ENCODE measurements around the gene CACNA2D2.
"Not testable (repeated sequence)": the region's sequence is repeated elsewhere in the genome, so short reads cannot be mapped to it uniquely, and the experiment has no call there.

CACNA2D2 gene

DNA sequence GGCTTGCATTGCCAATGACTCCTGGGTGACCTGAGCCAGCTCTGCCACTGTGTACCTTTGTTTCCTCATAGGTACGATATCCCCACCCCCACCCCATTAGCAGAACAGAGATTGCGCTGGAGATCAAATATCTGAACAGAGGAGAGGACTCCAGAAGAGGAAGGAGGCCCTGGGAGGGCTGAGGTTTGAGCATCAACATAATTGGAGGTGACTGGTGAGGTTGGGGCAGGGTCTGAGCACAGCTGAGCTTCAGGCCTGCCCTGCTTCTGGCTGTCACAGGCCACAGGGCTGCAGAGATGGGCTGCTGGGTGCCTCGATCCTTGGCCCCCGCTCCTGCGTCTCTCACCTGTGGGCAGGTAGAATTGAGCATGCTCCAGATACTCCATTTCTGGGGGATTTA lies 21.3 kb upstream of the CACNA2D2 start:
- Histone ChIP-seq H3K4me1 (ENCODE audit: control insufficient read depth, low read depth, low read length) (peaks cover 25% of the 10 kb centered on the region), H3K36me3 (ENCODE audit: control insufficient read depth, low read depth, low read length) (no peaks in the 10 kb centered on the region)

DNA sequence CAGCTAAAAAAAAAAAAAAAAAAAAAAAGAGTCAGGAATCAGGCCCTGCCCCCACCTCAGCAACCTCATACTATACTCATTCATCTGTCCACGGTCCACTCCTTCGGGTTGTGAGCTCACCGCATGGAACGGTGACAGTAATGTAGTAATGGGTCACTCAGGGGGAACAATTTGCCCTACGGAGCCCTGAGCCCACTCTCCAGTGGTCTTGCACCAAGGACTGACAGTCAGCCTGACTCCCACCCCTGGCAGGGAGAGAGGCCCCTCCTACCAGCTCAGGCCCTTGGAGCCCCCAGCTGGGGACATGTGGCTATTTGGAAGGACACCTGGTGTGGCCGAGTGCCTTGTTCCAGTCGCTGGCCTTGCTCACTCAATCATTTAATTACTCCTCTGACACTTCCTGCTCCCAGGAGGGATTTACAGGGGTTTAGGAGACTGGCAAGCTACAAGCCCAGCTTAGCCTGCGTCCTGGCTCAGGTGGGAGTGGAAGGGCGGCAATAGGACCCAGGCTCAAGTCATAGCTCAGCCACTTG lies 19.9 kb upstream of the CACNA2D2 start:
- H3K27ac ChIP-seq (ENCODE audit: low read length): no peak overlapping the region
- no peaks in the 10 kb centered on the region for H3K27me3 ChIP-seq (ENCODE audit: control insufficient read depth, insufficient read depth, low read length)
- H3K9ac ChIP-seq (ENCODE audit: low read length): no peak overlapping the region
- no peak overlapping the region for H3K4me3 ChIP-seq (ENCODE audit: low read length)
- peaks cover 29% of the 10 kb centered on the region for H3K4me1 ChIP-seq (ENCODE audit: control insufficient read depth, low read depth, low read length)
- H3K36me3 ChIP-seq (ENCODE audit: control insufficient read depth, low read depth, low read length): no peaks in the 10 kb centered on the region
- H3K9me3 ChIP-seq (ENCODE audit: control insufficient read depth, low read depth, low read length): no peaks in the 10 kb centered on the region

More for the DNA sequence above, 21.3 kb upstream of the CACNA2D2 start:
- Histone ChIP-seq H3K9me3 (ENCODE audit: control insufficient read depth, low read depth, low read length) (no peaks in the 10 kb centered on the region), H3K27me3 (ENCODE audit: control insufficient read depth, insufficient read depth, low read length) (peaks cover under 1% of the 10 kb centered on the region), H3K4me3 (ENCODE audit: low read length) (no peak overlapping the region), H3K9ac (ENCODE audit: low read length) (no peak overlapping the region), H3K27ac (ENCODE audit: low read length) (no peak overlapping the region)

GRCh38 chr3:50521572-50521971 lies 18.1 kb upstream of the CACNA2D2 start:
- H3K4me1 ChIP-seq (ENCODE audit: control insufficient read depth, low read depth, low read length): peaks cover 40% of the 10 kb centered on the region
- H3K9me3 ChIP-seq (ENCODE audit: control insufficient read depth, low read depth, low read length): no peaks in the 10 kb centered on the region
- no peak overlapping the region for H3K4me3 ChIP-seq (ENCODE audit: low read length)
- H3K27me3 ChIP-seq (ENCODE audit: control insufficient read depth, insufficient read depth, low read length): no peaks in the 10 kb centered on the region
- no peaks in the 10 kb centered on the region for H3K36me3 ChIP-seq (ENCODE audit: control insufficient read depth, low read depth, low read length)
- no peak overlapping the region for H3K27ac ChIP-seq (ENCODE audit: low read length)
- no peak overlapping the region for H3K9ac ChIP-seq (ENCODE audit: low read length)

GRCh38 chr3:50520849-50521248 lies 17.4 kb upstream of the CACNA2D2 start:
- H3K4me1 ChIP-seq (ENCODE audit: control insufficient read depth, low read depth, low read length): peaks cover 46% of the 10 kb centered on the region
- no peak overlapping the region for H3K27ac ChIP-seq (ENCODE audit: low read length)
- H3K9ac ChIP-seq (ENCODE audit: low read length): no peak overlapping the region
- no peak overlapping the region for H3K4me3 ChIP-seq (ENCODE audit: low read length)
- H3K27me3 ChIP-seq (ENCODE audit: control insufficient read depth, insufficient read depth, low read length): no peaks in the 10 kb centered on the region
- no peaks in the 10 kb centered on the region for H3K9me3 ChIP-seq (ENCODE audit: control insufficient read depth, low read depth, low read length)
- no peaks in the 10 kb centered on the region for H3K36me3 ChIP-seq (ENCODE audit: control insufficient read depth, low read depth, low read length)

DNA sequence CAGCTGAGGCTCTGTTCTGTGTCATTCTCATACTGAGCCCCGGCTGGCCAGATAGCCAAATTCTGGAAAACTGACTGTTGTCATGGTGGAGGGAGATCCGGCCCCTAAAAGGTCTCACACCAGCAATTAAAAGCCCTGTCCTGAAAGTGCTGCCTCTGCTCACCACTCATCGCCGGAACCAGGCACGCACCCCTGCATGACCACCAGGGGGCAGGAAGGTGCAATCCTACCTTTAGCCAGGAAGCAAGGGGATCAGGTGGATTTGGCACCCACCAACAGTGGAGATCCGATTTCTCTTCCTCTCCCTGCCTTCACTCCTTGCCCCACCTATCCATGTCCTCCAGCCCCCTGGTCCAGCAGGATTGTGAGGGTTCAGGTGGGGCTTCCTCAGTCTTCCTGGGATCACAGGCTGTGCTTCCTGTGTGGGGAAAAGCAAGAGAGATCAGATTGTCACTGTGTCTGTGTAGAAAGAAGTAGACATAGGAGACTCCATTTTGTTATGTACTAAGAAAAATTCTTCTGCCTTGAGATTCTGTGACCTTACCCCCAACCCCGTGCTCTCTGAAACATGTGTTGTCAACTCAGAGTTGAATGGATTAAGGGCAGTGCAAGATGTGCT lies 16.1 kb upstream of the CACNA2D2 start:
- Histone ChIP-seq H3K4me3 (ENCODE audit: low read length) (no peak overlapping the region), H3K9me3 (ENCODE audit: control insufficient read depth, low read depth, low read length) (no peaks in the 10 kb centered on the region), H3K27ac (ENCODE audit: low read length) (no peak overlapping the region), H3K9ac (ENCODE audit: low read length) (no peak overlapping the region), H3K4me1 (ENCODE audit: control insufficient read depth, low read depth, low read length) (peaks cover 54% of the 10 kb centered on the region), H3K36me3 (ENCODE audit: control insufficient read depth, low read depth, low read length) (no peaks in the 10 kb centered on the region), H3K27me3 (ENCODE audit: control insufficient read depth, insufficient read depth, low read length) (no peaks in the 10 kb centered on the region)

DNA sequence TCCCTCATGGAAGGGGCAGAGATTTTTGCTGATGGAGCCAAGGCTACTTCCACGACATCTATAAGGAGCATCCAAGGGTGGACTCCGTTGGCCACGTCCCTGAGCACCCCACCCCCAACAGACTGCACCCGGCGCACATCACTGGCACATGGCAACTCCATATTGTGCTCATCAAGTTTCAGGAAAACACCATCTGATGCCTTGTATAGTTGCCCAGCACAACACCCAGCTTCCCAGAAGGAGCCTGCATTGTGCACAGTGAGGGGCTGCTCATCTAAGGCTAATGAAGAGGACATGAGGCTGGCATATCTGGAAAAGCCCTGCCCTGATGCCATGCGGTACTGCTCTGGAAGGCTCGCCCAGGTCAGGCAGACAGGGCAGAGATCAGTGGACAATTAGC lies 15.0 kb upstream of the CACNA2D2 start:
- H3K36me3 ChIP-seq (ENCODE audit: control insufficient read depth, low read depth, low read length): no peaks in the 10 kb centered on the region
- peaks cover 54% of the 10 kb centered on the region for H3K4me1 ChIP-seq (ENCODE audit: control insufficient read depth, low read depth, low read length)
- H3K9ac ChIP-seq (ENCODE audit: low read length): no peak overlapping the region
- H3K27me3 ChIP-seq (ENCODE audit: control insufficient read depth, insufficient read depth, low read length): no peaks in the 10 kb centered on the region
- no peak overlapping the region for H3K4me3 ChIP-seq (ENCODE audit: low read length)
- no peak overlapping the region for H3K27ac ChIP-seq (ENCODE audit: low read length)
- H3K9me3 ChIP-seq (ENCODE audit: control insufficient read depth, low read depth, low read length): no peaks in the 10 kb centered on the region

DNA sequence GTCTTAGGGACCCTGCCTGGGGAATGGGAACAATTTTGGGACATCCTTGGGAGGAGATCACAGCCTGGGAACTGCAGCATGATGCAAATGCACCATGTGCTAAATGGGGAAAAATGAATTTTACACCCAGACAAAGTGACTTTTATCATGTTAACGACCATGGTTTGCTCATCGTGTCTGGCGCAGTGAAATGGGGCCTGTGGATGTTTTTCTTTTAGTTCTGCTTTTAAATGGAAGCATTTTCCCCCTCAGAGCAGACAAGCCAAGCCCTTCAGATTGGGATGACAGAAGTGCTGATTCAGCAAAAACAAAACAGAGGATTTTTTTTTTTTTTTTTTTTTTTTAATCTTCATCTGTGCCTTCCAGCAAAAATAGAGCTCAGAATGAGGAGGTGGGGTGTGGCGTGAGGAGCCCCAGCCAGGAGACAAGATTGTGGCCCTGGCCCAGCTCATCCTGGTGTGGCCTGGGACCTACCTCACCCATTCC lies 14.3 kb upstream of the CACNA2D2 start:
- no peaks in the 10 kb centered on the region for H3K36me3 ChIP-seq (ENCODE audit: control insufficient read depth, low read depth, low read length)
- H3K27me3 ChIP-seq (ENCODE audit: control insufficient read depth, insufficient read depth, low read length): no peaks in the 10 kb centered on the region
- H3K4me3 ChIP-seq (ENCODE audit: low read length): no peak overlapping the region
- H3K4me1 ChIP-seq (ENCODE audit: control insufficient read depth, low read depth, low read length): peaks cover 54% of the 10 kb centered on the region
- no peak overlapping the region for H3K27ac ChIP-seq (ENCODE audit: low read length)
- no peaks in the 10 kb centered on the region for H3K9me3 ChIP-seq (ENCODE audit: control insufficient read depth, low read depth, low read length)
- no peak overlapping the region for H3K9ac ChIP-seq (ENCODE audit: low read length)

- Histone ChIP-seq H3K9ac (ENCODE audit: low read length) (peak overlapping the region; percentile 28), H3K4me3 (ENCODE audit: low read length) (peak overlapping the region; percentile 48), H3K27ac (ENCODE audit: low read length) (no peak overlapping the region), H3K27me3 (ENCODE audit: control insufficient read depth, insufficient read depth, low read length) (no peaks in the 10 kb centered on the region), H3K4me1 (ENCODE audit: control insufficient read depth, low read depth, low read length) (peaks cover 52% of the 10 kb centered on the region), H3K36me3 (ENCODE audit: control insufficient read depth, low read depth, low read length) (no peaks in the 10 kb centered on the region), H3K9me3 (ENCODE audit: control insufficient read depth, low read depth, low read length) (no peaks in the 10 kb centered on the region)
These were observed 13.0 kb upstream of the CACNA2D2 start for GRCh38 chr3:50516440-50516871.

DNA sequence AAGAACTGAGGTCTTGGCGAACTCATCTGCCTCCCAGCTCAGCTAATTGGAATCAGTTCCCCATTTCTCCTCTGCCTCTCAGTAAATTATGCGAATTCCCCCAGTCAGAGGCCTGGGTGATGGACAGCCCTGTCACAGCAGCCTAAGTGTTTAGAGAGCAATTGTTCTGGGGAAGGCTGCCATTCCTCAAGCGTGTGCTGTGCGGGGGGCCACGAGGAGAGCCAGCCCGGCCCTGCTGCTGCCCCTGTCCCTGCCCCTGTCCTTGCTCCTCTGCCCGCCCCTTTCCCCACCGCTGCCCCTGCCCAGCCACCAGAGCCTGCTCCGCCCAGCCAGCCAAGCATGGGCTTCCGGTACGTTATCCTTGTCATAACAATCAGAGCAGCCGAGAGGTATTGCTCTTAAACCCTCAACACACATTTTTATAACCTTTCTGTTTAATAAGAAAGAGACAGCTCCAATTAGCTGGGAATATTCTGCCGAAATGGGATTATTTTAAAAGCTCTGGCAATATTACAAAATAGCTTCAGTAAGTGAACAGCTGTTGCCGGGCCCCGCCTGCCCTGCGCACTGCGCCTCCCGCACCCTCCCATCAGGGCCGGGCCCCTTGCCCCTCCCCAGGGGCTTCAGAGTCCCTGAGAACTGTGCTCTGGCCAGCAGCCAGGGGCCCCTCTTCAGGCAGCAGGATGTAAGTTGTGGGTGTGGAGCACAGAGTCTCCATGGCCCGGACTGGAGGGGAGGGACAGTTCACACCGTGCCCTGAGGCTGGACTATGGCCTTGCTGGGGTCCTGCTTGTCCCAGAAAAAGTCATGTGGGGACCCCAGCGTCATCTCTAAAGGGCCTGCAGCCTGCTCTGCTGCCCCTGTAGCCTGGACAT lies 12.4 kb upstream of the CACNA2D2 start:
- Histone ChIP-seq H3K36me3 (ENCODE audit: control insufficient read depth, low read depth, low read length) (no peaks in the 10 kb centered on the region), H3K27me3 (ENCODE audit: control insufficient read depth, insufficient read depth, low read length) (no peaks in the 10 kb centered on the region), H3K9me3 (ENCODE audit: control insufficient read depth, low read depth, low read length) (no peaks in the 10 kb centered on the region), H3K4me3 (ENCODE audit: low read length) (peak overlapping the region; percentile 48), H3K27ac (ENCODE audit: low read length) (peak overlapping the region; percentile 27), H3K4me1 (ENCODE audit: control insufficient read depth, low read depth, low read length) (peaks cover 46% of the 10 kb centered on the region), H3K9ac (ENCODE audit: low read length) (peak overlapping the region; percentile 28)

- peaks cover 34% of the 10 kb centered on the region for H3K4me1 ChIP-seq (ENCODE audit: control insufficient read depth, low read depth, low read length)
- H3K36me3 ChIP-seq (ENCODE audit: control insufficient read depth, low read depth, low read length); H3K9ac ChIP-seq (ENCODE audit: low read length); H3K9me3 ChIP-seq (ENCODE audit: control insufficient read depth, low read depth, low read length); H3K27ac ChIP-seq (ENCODE audit: low read length); H3K4me3 ChIP-seq (ENCODE audit: low read length); H3K27me3 ChIP-seq (ENCODE audit: control insufficient read depth, insufficient read depth, low read length): not testable (repeated sequence)
These were observed 9.5 kb upstream of the CACNA2D2 start for GRCh38 chr3:50512908-50513307.

DNA sequence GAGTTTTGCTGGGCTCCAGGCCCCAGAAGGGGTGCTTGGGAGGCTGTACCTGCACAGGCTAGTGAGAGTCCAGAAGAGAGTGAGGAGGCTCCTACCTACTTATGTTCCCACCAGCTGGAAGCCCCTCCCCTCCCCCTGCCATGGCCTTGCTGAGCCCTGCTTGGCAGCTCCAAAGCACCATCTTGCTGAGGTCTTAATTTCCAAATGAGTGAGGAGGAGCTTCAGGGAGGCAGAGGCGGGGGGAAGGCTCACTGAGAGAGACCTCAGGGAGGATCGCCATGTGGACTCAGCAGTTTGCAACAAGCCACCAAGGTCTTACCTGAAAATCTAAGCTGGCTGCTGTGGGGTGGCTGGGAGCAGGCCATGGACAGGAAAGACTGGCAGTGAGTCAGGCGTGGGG lies 8.7 kb upstream of the CACNA2D2 start:
- no peaks in the 10 kb centered on the region for H3K9me3 ChIP-seq (ENCODE audit: control insufficient read depth, low read depth, low read length)
- H3K27ac ChIP-seq (ENCODE audit: low read length): no peak overlapping the region
- H3K9ac ChIP-seq (ENCODE audit: low read length): no peak overlapping the region
- no peaks in the 10 kb centered on the region for H3K27me3 ChIP-seq (ENCODE audit: control insufficient read depth, insufficient read depth, low read length)
- H3K4me3 ChIP-seq (ENCODE audit: low read length): no peak overlapping the region
- no peaks in the 10 kb centered on the region for H3K36me3 ChIP-seq (ENCODE audit: control insufficient read depth, low read depth, low read length)
- peaks cover 29% of the 10 kb centered on the region for H3K4me1 ChIP-seq (ENCODE audit: control insufficient read depth, low read depth, low read length)

Data from iPS-18a (cell line).